GM12892 (cell line): Measurements from ENCODE around the gene PRSS2.
"Not testable (repeated sequence)": the region's sequence is repeated elsewhere in the genome, so short reads cannot be mapped to it uniquely, and the experiment has no call there.

ENCODE experiments used
- DNase-seq: peaks from one replicate; pipeline ENCODE4 v3.0.0; 2011; ENCODE audit not compliant: insufficient read length
- FAIRE-seq: peaks from 2 replicates; lab custom pipeline; 2011; peaks lifted over from hg19 to GRCh38; lab: Jason Lieb, UNC
- POLR2A ChIP-seq: IDR thresholded peaks from 2 replicates; pipeline ENCODE4 v1.6.1; 2011; ENCODE audit warnings: low read depth, low read length, control low read depth
- POLR2AphosphoS5 ChIP-seq: IDR thresholded peaks from 2 replicates; pipeline ENCODE4 v1.6.1; 2011; ENCODE audit warnings: low read depth, low read length, control low read depth
- TAF1 ChIP-seq: IDR thresholded peaks from 2 replicates; pipeline ENCODE4 v1.6.1; 2011; ENCODE audit warnings: low read depth, mild to moderate bottlenecking, control low read depth, low read length, borderline replicate concordance

Gene PRSS2

DNA sequence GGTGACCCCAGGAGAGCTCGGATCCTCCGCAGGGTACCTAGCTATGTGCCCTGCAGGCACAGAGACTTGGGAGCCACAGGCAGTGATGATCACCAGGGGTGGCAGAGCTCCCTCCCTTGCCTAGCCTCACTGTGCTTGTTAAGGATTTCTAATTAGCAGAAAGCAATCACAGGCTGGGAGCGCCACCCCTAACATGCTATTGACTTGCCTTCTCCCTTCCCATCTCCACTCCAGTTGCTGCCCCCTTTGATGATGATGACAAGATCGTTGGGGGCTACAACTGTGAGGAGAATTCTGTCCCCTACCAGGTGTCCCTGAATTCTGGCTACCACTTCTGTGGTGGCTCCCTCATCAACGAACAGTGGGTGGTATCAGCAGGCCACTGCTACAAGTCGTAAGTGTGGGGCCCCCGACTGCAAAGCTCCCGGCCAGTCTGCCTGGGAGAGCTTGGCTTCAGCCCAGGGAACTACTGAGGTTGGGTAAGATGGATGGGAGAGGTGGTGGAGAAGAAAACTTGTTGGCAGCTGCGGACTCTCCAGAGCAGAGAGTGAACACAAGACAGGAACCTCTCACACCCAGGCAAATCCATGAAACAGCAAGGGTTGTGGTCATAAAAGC is 20.3 kb upstream of the PRSS2 start:
- no peak for TF ChIP-seq TAF1
- TF ChIP-seq POLR2A: no peak
- TF ChIP-seq POLR2AphosphoS5: no peak
- DNase-seq (no peak), FAIRE-seq (no peak)

DNA sequence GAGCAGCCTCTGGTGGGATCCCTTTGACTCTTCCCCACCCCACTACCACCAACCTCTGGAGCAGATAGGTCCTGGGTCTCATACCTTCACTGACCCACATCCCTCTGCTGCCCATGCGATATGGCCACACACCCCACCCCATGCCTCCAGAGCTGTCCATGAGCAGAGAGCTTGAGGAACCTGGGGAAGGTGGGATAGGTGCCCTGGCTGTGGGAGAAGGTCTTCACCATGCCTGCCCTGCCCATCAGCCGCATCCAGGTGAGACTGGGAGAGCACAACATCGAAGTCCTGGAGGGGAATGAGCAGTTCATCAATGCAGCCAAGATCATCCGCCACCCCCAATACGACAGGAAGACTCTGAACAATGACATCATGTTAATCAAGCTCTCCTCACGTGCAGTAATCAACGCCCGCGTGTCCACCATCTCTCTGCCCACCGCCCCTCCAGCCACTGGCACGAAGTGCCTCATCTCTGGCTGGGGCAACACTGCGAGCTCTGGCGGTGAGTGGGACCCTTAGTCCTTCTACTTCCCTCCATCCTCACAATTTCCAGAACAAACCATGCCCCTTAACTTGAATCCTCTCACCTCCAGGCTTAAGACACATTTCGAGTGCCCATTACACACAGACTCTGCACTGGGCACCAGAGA is 19.1 kb upstream of the PRSS2 start:
- FAIRE-seq, DNase-seq: not testable (repeated sequence)

DNA sequence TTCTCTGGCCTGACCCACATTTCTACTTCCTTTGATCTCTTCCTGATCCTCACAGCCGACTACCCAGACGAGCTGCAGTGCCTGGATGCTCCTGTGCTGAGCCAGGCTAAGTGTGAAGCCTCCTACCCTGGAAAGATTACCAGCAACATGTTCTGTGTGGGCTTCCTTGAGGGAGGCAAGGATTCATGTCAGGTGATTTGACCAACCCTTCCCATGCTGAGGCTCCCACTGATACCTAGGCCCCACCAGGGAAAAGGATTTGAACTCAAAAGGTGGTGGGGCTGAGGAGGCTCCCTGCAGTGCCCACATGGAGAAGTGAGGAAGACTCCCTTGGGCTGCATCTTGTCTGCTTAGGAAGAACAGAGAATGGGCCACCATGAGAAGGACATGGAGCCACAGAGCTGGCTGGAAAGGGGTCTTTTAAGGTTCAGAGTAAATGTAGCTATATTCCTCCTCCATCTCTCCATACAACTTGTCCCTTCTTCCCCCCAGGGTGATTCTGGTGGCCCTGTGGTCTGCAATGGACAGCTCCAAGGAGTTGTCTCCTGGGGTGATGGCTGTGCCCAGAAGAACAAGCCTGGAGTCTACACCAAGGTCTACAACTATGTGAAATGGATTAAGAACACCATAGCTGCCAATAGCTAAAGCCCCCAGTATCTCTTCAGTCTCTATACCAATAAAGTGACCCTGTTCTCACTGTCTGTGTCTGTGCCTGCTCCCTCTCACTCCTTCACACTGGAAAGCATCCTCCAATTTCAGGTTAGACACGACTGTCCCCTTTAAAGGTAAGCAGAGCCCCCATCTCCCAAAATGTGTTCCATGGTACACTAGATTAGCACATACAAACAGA is 18.2 kb upstream of the PRSS2 start:
- DNase-seq (no peak), FAIRE-seq (no peak)
- TF ChIP-seq POLR2A: no peak
- TF ChIP-seq TAF1: no peak
- no peak for TF ChIP-seq POLR2AphosphoS5

DNA sequence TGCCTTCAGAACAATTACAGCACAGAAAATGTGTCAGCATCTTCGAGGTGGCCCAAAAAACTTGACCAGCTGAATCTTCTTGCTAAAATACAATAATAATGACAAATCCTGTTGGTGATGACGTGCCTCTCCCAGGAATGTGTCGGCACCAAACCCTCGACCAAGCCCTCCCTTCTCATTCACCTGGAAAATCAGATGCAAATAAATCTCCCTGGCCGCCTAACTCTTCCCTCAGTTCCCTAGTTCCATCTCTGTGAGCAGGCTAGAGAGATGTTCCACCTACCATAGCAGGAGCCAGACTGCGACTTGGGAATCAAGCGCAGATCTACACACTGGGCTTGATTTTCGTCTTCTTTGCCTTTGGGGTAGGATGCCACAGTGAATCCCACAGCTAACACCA is 17.4 kb upstream of the PRSS2 start:
- FAIRE-seq: no peak
- no peak for TF ChIP-seq POLR2AphosphoS5
- no peak for TF ChIP-seq TAF1
- no peak for TF ChIP-seq POLR2A
- DNase-seq: no peak

DNA sequence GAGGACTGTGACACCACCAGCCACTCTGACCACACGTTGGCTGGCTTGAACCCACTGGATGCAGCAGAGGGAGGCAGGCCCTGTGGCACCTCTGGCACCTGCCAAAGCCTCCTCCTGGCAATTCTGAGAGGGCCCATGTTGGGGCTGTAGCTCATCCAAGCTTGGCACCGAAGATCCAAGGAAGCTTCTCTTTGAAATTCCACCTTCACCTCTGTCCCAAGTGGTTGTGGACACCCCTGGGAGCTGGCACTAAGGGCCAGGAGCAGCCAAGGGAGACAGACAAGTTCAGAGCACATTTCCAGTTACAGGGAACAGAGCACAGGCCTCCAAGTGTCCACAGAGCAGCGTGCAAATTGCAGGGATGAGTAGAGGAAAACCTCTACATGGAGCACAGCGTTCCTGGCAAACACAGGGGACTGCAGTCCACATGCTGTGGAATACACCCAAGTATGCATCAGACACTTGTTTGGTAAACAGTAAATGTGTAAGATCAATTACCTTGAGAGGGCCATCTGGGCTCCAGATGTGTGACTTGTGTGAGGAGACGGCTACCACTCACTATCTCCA is 16.8 kb upstream of the PRSS2 start:
- not testable (repeated sequence) for DNase-seq, FAIRE-seq

DNA sequence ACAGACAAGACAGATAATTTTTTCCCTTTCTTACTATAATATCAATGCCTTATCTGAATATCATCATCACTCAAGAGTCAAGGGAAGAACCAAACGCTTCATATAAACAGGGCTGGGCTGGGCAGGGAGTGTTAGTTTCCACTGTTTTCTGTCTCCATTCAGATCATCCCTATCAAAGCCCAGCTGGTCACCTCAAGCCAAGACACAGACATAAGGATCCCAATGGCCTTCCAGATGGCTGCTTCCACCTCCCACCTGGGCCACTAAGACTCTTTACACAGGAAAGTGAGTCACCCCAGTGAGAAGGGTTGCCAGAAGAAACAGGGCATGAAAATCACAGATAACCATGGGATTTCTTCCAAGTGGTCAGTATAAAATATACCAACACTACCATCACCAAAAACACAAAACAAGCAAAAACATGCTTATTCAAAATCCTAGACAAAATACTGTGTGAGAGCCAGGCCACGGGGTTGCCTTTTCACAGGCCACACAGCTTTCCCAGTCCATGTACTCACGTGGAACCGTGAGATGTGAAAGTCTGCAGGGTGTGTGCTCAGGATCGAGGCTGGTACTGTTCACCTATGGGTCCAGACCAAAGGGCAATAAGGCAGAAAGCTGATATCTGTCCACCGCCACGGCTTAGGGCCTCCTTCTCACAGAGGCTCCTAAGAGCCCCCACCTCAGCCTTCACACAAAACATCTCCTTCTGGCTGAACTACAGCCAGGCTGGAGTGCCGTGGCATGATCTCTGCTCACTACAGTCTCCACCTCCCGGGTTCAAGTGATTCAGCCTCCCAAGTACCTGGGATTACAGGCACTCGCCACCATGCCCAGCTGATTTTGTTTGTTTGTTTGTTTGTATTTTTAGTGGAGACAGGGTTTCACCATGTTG is 15.8 kb upstream of the PRSS2 start:
- no peak for FAIRE-seq
- no peak for DNase-seq
- TF ChIP-seq POLR2A: no peak
- TF ChIP-seq POLR2AphosphoS5: no peak
- no peak for TF ChIP-seq TAF1

DNA sequence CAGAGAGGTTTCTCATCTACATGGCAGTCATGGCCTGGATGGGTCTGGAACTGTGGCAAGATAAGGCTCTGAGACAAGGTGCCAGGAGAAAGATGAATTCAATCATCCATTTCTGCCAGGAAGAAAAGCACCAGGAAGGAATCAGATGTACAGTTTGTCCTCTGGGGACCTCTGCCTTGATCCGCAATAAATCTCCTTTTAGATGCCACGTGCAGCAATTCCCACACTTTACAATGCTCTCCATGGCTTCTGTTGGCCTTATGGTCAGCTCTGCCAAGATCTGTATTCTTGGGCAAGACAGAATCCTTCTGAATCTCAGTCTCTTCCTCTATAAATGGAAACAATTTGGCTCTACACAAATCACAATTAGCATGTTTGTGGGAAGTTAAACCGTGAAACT is 12.5 kb upstream of the PRSS2 start:
- not testable (repeated sequence) for FAIRE-seq

DNA sequence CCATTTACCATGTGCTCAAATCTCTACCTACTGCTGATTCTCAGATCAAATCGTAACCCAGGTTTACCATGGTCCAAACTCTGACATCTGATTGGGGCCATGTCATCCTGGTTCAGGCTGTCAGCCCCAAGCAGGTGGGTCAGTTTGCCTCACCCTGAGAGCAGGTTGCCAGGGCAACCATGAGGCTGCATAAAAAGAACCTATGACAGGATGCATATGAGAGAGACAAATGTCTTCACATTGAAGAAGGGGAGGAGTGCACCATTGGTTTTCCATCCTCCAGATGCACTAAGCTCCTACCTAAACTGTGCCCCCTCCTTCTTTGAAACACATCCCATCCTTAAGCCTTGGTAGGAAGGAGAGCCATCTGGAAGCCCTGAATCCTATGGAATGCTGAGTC is 11.3 kb upstream of the PRSS2 start:
- FAIRE-seq (no peak), DNase-seq (no peak)
- TF ChIP-seq POLR2A (no peak), TAF1 (no peak), POLR2AphosphoS5 (no peak)

More for the DNA sequence above, 12.5 kb upstream of the PRSS2 start:
- DNase-seq: not testable (repeated sequence)

DNA sequence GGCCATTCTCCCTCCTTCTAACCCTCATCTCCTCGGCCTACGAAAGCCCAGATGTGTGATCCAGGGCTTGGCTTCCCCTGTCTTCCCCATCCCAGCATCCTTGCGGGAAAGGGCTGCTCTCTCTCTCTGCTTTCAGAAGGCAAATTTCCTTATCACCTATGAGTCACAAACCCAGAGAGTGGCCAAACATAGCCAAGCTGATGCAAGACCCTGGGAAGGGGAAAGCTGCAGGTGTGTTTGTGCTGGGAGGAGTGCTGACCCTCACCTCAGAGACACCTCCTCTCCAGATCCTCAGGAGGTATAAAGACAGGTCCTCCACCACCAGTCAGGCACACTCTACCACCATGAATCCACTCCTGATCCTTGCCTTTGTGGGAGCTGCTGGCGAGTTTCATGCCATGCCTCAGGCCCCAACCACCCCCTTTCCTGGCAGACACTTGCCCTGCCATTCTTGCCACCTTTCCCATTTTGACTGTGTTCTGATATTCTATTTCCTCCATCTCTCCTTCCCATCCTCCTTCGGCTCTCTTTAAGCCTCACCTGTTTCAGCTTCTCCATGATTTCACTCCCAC is 10.6 kb upstream of the PRSS2 start:
- FAIRE-seq: no peak

DNA sequence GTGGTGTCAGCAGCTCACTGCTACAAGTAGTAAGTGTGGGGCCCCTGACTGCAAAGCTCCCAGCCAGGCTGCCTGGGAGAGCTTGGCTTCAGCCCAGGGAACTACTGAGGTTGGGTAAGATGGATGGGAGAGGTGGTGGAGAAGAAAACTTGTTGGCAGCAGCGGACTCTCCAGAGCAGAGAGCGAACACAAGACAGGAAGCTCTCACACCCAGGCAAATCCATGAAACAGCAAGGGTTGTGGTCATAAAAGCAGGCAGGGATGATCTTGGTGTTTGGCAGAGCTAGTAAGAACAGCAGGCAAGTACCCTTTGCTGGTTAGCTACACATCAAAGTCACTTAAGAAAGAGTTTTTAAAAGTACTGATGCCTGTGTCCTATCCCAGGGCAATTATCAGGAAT is 9.2 kb upstream of the PRSS2 start:
- FAIRE-seq, DNase-seq: not testable (repeated sequence)

More for the DNA sequence above, 10.6 kb upstream of the PRSS2 start:
- DNase-seq: no peak
- TF ChIP-seq POLR2A (no peak), TAF1 (no peak), POLR2AphosphoS5 (no peak)

DNA sequence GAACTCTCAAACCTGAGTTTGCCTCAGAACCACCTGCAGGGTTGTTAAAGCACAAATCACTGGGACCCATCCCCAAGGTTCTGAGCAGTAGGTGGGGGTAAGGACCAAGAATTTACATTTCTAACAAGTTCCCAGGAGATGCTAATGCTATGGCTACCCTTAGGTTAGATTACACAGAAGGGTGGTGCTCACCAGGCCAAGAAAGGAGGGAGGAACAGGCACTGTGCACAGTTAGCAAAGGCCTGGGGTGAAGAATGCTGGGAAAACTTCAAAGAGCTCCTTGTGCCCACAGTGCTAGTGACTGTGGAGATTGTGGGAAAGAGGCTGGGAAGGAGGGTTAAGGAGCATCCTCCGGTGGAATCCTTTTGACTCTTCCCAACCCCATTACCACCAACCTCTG is 8.7 kb upstream of the PRSS2 start:
- DNase-seq (no peak), FAIRE-seq (no peak)
- TF ChIP-seq POLR2A: no peak
- TF ChIP-seq TAF1: no peak
- TF ChIP-seq POLR2AphosphoS5: no peak
